SK-N-SH (cell line): ENCODE results near the gene C9orf85. TPM values are rescaled to one million over a fixed set of nuclear protein-coding genes. Genes with fewer than 3 reads are reported as not detected.

ENCODE experiments used
- CTCF ChIA-PET: fragments of 300-600, 350-600 bp; formaldehyde crosslinking; extraction: SDS; loops from one replicate; lab custom pipeline; 2021; lab: Yijun Ruan, JAX
- POLR2A ChIA-PET: fragments of 350-600 bp; sonication (Branson Sonifier 250); formaldehyde crosslinking; extraction: SDS; loops from one replicate; lab custom pipeline; 2020; ENCODE audit warnings: antibody characterized with exemption, inconsistent platforms; lab: Yijun Ruan, JAX
- DNase-seq: peaks from one replicate; pipeline ENCODE4 v3.0.0; 2012
- H2AFZ ChIP-seq: fragments of 200-600 bp; sonication (generic); 2 replicates; pipeline ENCODE4 v1.8.1; 2016; ENCODE audit warnings: antibody characterized with exemption, mild to moderate bottlenecking, low read depth
- H3F3A ChIP-seq: fragments of 200-600 bp; sonication (generic); replicated peaks from 2 replicates; pipeline ENCODE3; 2016; ENCODE audit warnings: antibody characterized with exemption, mild to moderate bottlenecking; ENCODE audit not compliant: insufficient read depth
- H3K27ac ChIP-seq, 2 experiments: fragments of 200-500 bp in 1 of 2; fragments of 200-600 bp in 1 of 2; sonication (Bioruptor generic) in 1 of 2; sonication (generic), shearing (Covaris generic) in 1 of 2; 2 replicates each; pipeline versions ENCODE4 v1.5.1 to v1.6.1; 2014 to 2016; ENCODE audit warnings: low read depth in 2 of 2, inconsistent platforms in 1 of 2, low read length in 1 of 2, mild to moderate bottlenecking in 1 of 2, mixed read lengths in 1 of 2
- H3K27me3 ChIP-seq: fragments of 200-600 bp; sonication (generic), shearing (Covaris generic); 2 replicates; pipeline ENCODE4 v1.6.1; 2016; ENCODE audit warnings: mixed run types; ENCODE audit not compliant: insufficient read depth
- H3K36me3 ChIP-seq, 2 experiments: fragments of 200-500 bp in 1 of 2; fragments of 200-600 bp in 1 of 2; sonication (Bioruptor generic) in 1 of 2; sonication (generic) in 1 of 2; replicated peaks in 1 of 2; 2 replicates each; pipeline versions ENCODE3 to v1.5.1; 2014 to 2016; ENCODE audit warnings: low read length in 1 of 2, mild to moderate bottlenecking in 1 of 2; ENCODE audit not compliant: insufficient read depth in 2 of 2, control insufficient read depth in 1 of 2
- H3K4me1 ChIP-seq, 2 experiments: fragments of 200-500 bp in 1 of 2; fragments of 200-600 bp in 1 of 2; sonication (Bioruptor generic) in 1 of 2; sonication (generic), shearing (Covaris generic) in 1 of 2; 2 replicates each; pipeline versions ENCODE4 v1.5.1 to v1.6.1; 2014 to 2016; ENCODE audit warnings: low read depth in 1 of 2, low read length in 1 of 2, mixed run types in 1 of 2; ENCODE audit not compliant: insufficient read depth in 2 of 2, control insufficient read depth in 1 of 2
- H3K4me2 ChIP-seq: fragments of 200-600 bp; sonication (generic), shearing (Covaris generic); 2 replicates; pipeline ENCODE4 v1.6.1; 2017; ENCODE audit warnings: mixed run types
- H3K4me3 ChIP-seq, 2 experiments: fragments of 200-500 bp in 1 of 2; fragments of 200-600 bp in 1 of 2; sonication (Bioruptor generic) in 1 of 2; sonication (generic), shearing (Covaris generic) in 1 of 2; 2 replicates each; pipeline versions ENCODE4 v1.5.1 to v1.8.1; 2014 to 2016; ENCODE audit warnings: low read depth in 2 of 2, inconsistent platforms in 1 of 2, low read length in 1 of 2, mild to moderate bottlenecking in 1 of 2, mixed read lengths in 1 of 2, moderate library complexity in 1 of 2
- H3K79me2 ChIP-seq: fragments of 200-600 bp; sonication (generic); 2 replicates; pipeline ENCODE4 v1.8.1; 2017; ENCODE audit warnings: mild to moderate bottlenecking; ENCODE audit not compliant: insufficient read depth
- H3K9ac ChIP-seq: fragments of 200-600 bp; sonication (generic); 2 replicates; pipeline ENCODE4 v1.6.1; 2017; ENCODE audit warnings: mixed run types
- H3K9me2 ChIP-seq: fragments of 200-600 bp; sonication (generic); 2 replicates; pipeline ENCODE4 v1.6.1; 2017; ENCODE audit warnings: mixed run types
- H3K9me3 ChIP-seq: fragments of 200-600 bp; sonication (generic); 2 replicates; pipeline ENCODE4 v1.6.1; 2017; ENCODE audit warnings: mixed run types, mild to moderate bottlenecking, moderate library complexity
- H4K20me1 ChIP-seq: fragments of 200-600 bp; sonication (generic); 2 replicates; pipeline ENCODE4 v1.6.1; 2017; ENCODE audit warnings: mild to moderate bottlenecking, mixed run types; ENCODE audit not compliant: insufficient read depth
- CHD2 ChIP-seq: fragments of 150-350 bp; IDR thresholded peaks from 2 replicates; pipeline ENCODE4 v1.6.1; 2018; ENCODE audit warnings: low read length; ENCODE audit not compliant: partially characterized antibody
- EP300 ChIP-seq, 2 experiments: IDR thresholded peaks; 2 replicates each; pipeline versions ENCODE4 v1.4.0 to v1.6.1; 2012; ENCODE audit warnings: borderline replicate concordance in 1 of 2, low read depth in 1 of 2, low read length in 1 of 2
- FOXJ3 ChIP-seq: sonication (generic); formaldehyde crosslinking; IDR thresholded peaks from 2 replicates; pipeline ENCODE4 v1.5.1; 2020; ENCODE audit warnings: mild to moderate bottlenecking, missing genetic modification reagents
- GABPA ChIP-seq: IDR thresholded peaks from 2 replicates; pipeline ENCODE4 v1.4.0; 2012; ENCODE audit warnings: low read depth, mild to moderate bottlenecking
- GATA2 ChIP-seq: sonication (generic); formaldehyde crosslinking; IDR thresholded peaks from 2 replicates; pipeline ENCODE4 v1.5.0; 2020; ENCODE audit warnings: mild to moderate bottlenecking, missing genetic modification reagents
- IRF3 ChIP-seq: fragments of 150-350 bp; IDR thresholded peaks from 2 replicates; pipeline ENCODE4 v1.6.1; 2016; ENCODE audit warnings: mild to moderate bottlenecking, low read depth, low read length
- JUND ChIP-seq: IDR thresholded peaks from 2 replicates; pipeline ENCODE4 v1.4.0; 2012
- MXI1 ChIP-seq: IDR thresholded peaks from 2 replicates; pipeline ENCODE4 v1.6.1; 2012; ENCODE audit warnings: mild to moderate bottlenecking, low read depth, low read length, improper control_type of control experiment
- NFIC ChIP-seq: IDR thresholded peaks from 2 replicates; pipeline ENCODE4 v1.4.0; 2012; ENCODE audit warnings: borderline replicate concordance
- RAD21 ChIP-seq: IDR thresholded peaks from 2 replicates; pipeline ENCODE4 v1.6.1; 2012; ENCODE audit warnings: mild to moderate bottlenecking, low read length
- TAF1 ChIP-seq: IDR thresholded peaks from 2 replicates; pipeline ENCODE4 v1.6.1; 2012; ENCODE audit warnings: low read depth, mild to moderate bottlenecking, low read length, moderate library complexity, borderline replicate concordance
- TCF12 ChIP-seq: IDR thresholded peaks from 2 replicates; pipeline ENCODE4 v1.4.0; 2012
- TEAD4 ChIP-seq: IDR thresholded peaks from 2 replicates; pipeline ENCODE4 v1.4.0; 2012; ENCODE audit warnings: mild to moderate bottlenecking, borderline replicate concordance; ENCODE audit not compliant: insufficient read depth
- USF1 ChIP-seq: IDR thresholded peaks from 2 replicates; pipeline ENCODE4 v1.4.0; 2012; ENCODE audit warnings: low read depth, borderline replicate concordance
- whole genome bisulfite sequencing: methylation state at CpG from one replicate; pipeline ENCODE4 v1.1.6; 2017; ENCODE audit warnings: low lambda C conversion rate; 5-methylcytosine and 5-hydroxymethylcytosine counted together
- polyA plus RNA-seq, 3 experiments: library from polyadenylated mRNA; depleted of rRNA; stranded (reverse); fragments of >200 nt; gene quantifications; 2 replicates each; pipeline ENCODE4 v1.2.3, GENCODE V29; 2012
- TF ChIP-seq, protein P1 (sequence below): fragments of 200-600 bp; sonication (generic); IDR thresholded peaks from 2 replicates; pipeline ENCODE4 v1.6.1; 2017; ENCODE audit warnings: antibody characterized with exemption, mild to moderate bottlenecking, moderate library complexity
- TF ChIP-seq, protein P2 (sequence below): fragments of 150-350 bp; IDR thresholded peaks from 2 replicates; pipeline ENCODE4 v1.6.1; 2017; ENCODE audit warnings: antibody characterized with exemption, low read length, low read depth, borderline replicate concordance
- TF ChIP-seq, protein P3 (sequence below): IDR thresholded peaks from 2 replicates; pipeline ENCODE4 v1.4.0; 2012; ENCODE audit warnings: low read depth, borderline replicate concordance

The C9orf85 gene
- polyA plus RNA-seq, 1 of the 3 experiments (the other 2 are of a cell fraction): 11.1 TPM

- H3K4me3 ChIP-seq: no peak overlapping the region
- H3K9me2 ChIP-seq: no peaks in the 10 kb centered on the region
- no peak overlapping the region for H2AFZ ChIP-seq
- no peaks in the 10 kb centered on the region for H3K27me3 ChIP-seq
- no peaks in the 10 kb centered on the region for H3K9me3 ChIP-seq
- H3K79me2 ChIP-seq: no peaks in the 10 kb centered on the region
- no peak overlapping the region for H3K27ac ChIP-seq
- TF ChIP-seq JUND (no peak), TEAD4 (no peak), FOXJ3 (CRISPR knock-in tag) (no peak), MXI1 (no peak), TCF12 (no peak), EP300 (IDR thresholded peaks at IDR 0.05; ENCODE audit: borderline replicate concordance in 1 of 2, low read depth in 1 of 2, low read length in 1 of 2) (no peak), IRF3 (no peak), RAD21 (no peak), GABPA (no peak), CHD2 (no peak), USF1 (no peak), GATA2 (no peak), TAF1 (no peak), NFIC (no peak)
- TF ChIP-seq, protein P1, sequence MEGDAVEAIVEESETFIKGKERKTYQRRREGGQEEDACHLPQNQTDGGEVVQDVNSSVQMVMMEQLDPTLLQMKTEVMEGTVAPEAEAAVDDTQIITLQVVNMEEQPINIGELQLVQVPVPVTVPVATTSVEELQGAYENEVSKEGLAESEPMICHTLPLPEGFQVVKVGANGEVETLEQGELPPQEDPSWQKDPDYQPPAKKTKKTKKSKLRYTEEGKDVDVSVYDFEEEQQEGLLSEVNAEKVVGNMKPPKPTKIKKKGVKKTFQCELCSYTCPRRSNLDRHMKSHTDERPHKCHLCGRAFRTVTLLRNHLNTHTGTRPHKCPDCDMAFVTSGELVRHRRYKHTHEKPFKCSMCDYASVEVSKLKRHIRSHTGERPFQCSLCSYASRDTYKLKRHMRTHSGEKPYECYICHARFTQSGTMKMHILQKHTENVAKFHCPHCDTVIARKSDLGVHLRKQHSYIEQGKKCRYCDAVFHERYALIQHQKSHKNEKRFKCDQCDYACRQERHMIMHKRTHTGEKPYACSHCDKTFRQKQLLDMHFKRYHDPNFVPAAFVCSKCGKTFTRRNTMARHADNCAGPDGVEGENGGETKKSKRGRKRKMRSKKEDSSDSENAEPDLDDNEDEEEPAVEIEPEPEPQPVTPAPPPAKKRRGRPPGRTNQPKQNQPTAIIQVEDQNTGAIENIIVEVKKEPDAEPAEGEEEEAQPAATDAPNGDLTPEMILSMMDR: no peak
- TF ChIP-seq, protein P2, sequence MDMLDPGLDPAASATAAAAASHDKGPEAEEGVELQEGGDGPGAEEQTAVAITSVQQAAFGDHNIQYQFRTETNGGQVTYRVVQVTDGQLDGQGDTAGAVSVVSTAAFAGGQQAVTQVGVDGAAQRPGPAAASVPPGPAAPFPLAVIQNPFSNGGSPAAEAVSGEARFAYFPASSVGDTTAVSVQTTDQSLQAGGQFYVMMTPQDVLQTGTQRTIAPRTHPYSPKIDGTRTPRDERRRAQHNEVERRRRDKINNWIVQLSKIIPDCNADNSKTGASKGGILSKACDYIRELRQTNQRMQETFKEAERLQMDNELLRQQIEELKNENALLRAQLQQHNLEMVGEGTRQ: no peak
- TF ChIP-seq, protein P3, sequence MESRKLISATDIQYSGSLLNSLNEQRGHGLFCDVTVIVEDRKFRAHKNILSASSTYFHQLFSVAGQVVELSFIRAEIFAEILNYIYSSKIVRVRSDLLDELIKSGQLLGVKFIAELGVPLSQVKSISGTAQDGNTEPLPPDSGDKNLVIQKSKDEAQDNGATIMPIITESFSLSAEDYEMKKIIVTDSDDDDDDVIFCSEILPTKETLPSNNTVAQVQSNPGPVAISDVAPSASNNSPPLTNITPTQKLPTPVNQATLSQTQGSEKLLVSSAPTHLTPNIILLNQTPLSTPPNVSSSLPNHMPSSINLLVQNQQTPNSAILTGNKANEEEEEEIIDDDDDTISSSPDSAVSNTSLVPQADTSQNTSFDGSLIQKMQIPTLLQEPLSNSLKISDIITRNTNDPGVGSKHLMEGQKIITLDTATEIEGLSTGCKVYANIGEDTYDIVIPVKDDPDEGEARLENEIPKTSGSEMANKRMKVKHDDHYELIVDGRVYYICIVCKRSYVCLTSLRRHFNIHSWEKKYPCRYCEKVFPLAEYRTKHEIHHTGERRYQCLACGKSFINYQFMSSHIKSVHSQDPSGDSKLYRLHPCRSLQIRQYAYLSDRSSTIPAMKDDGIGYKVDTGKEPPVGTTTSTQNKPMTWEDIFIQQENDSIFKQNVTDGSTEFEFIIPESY: no peak
- ChIA-PET CTCF (interaction anchor here (1.1 kb wide), 1 partner anchor 12 kb away, joined by 3 read pairs; no protein-coding TSS in a partner anchor), POLR2A (no interaction called here)
- no peak overlapping the region for H3K4me2 ChIP-seq
- peaks cover 0 to 5% of the 10 kb centered on the region in 2 experiments for H3K36me3 ChIP-seq
- no peaks in the 10 kb centered on the region; a peak in 1 of 4 replicates for H3K4me1 ChIP-seq
- no peaks in the 10 kb centered on the region for H4K20me1 ChIP-seq
- no peak overlapping the region for H3K9ac ChIP-seq
- DNase-seq: no peak
- 69% methylated on average over 11 of the region's 11 CpGs for WGBS
- H3F3A ChIP-seq: no peaks in the 10 kb centered on the region
Observed at GRCh38 chr9:71987471-71988371, 76.3 kb downstream of the C9orf85 start.
